HL-60/S4 (cell line): ENCODE measurements around the gene NEURL3.
"Not testable (repeated sequence)": the region's sequence is repeated elsewhere in the genome, so short reads cannot be mapped to it uniquely, and the experiment has no call there.

Source experiments
- in situ Hi-C: fragments of 300-500 bp; cut with MboI; formaldehyde crosslinking; loops from 2 replicates; pipeline ENCODE4 v1.14.3; 2022; ENCODE audit warnings: low sequenced_read_pairs

Gene NEURL3

GRCh38 chr2:96491860-96492497 is 13.2 kb downstream of the NEURL3 start:
- in situ Hi-C loops: loop anchor here (10.0 kb wide), 1 partner anchor 77 kb away; no protein-coding TSS in a partner anchor

DNA sequence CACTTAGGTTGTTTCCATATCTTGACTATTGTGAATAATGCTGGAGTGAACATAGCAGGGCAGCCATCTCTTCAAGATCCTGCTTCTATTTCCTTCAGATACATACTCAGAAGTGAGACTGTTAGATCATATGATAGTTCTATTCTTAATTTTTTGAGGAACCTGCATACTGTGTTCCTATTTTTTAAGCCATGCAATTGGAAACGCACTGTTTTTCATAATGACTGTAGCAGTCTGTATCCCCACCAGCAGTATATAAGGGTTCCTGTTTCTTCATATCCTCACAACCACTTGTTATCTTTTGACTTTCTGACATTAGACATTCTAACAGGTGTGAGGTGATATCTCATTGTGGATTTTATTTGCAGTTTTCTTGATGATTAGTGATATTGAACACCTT is 15.5 kb downstream of the NEURL3 start:
- in situ Hi-C loops: loop anchor here (10.0 kb wide), 1 partner anchor 75 kb away; no protein-coding TSS in a partner anchor

GRCh38 chr2:96489261-96489660 is 15.9 kb downstream of the NEURL3 start:
- in situ Hi-C loops: no loop called here

DNA sequence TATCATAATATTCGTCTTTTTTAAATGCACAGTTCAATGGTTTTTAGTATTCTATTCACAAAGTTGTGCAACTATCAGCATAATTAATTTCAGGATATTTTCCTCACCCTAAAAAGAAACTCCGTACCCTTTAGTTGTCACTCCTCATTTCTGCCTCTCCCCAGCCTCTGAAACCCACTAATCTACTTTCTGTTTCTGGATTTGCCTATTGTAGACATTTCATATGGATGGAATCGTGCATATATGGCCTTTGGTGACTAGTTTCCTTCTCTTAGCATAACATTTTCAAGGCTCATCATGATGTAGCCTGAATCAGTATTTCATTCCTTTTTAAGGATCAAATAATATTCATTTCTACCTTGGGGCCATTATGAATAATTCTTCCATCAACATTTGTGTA is 18.5 kb downstream of the NEURL3 start:
- in situ Hi-C loops: no loop called here

GRCh38 chr2:96485751-96486651 is 19.2 kb downstream of the NEURL3 start:
- in situ Hi-C loops: no loop called here

GRCh38 chr2:96485350-96485749 is 19.8 kb downstream of the NEURL3 start:
- in situ Hi-C loops: no loop called here

DNA sequence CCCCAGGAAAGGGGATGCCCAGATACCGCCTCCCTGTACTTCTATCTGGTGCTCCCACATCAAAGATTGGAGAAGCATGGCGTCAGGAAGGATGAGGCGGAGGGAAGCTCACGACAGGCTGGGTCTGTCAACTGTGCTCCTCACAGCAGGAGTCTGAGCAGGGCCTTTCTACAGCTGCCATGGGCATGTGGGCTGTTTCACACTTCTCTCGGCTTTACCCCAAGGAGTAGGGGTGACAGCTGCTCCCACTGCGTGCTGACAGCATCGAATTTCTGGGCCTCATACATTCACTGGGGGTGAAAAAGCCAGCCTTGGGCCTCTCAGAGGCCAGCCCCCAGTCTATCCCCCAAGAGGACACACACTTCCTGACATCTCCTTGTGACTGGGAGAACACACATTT is 21.1 kb downstream of the NEURL3 start:
- in situ Hi-C loops: no loop called here

DNA sequence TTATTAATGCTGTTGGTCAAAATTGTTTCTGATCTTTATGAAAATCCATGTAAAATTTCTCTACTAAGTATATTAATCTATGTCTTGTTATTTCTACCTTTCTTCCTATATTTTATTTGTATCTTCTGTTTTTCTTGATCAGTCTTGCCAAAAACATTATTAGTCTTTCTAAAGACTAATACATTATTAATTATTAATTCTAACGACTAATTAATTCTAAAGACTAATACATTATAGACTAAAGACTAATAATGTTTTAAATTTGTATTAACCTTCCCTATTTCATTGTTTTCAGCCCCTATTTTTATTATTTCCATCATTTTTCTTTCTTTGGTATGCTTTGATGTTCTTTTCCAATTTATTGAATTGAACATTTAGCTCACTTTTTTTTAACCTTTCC is 27.7 kb downstream of the NEURL3 start:
- in situ Hi-C loops: no loop called here

- in situ Hi-C loops: no loop called here
These were observed 33.4 kb downstream of the NEURL3 start for GRCh38 chr2:96471772-96472171.

DNA sequence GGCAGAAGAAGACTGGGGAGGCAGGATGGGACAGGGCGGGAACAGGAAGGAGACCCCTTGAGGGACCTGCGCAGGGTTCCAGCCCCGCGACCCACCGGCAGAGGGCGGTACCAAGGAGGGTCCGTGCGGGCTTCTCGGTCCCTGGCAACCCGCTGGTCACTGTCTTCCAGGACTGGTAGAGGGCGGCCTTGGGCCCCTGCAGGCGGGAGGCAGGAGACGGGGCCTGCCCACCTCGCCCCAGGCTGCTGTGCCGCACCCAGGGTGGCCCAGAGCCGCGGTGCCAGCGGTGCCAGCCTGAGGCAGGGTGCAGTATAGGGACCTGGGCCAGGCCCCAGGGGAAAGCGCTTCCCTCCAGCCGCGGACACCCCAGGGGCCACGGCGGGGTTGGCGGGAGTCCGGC is 34.5 kb downstream of the NEURL3 start:
- in situ Hi-C loops: no loop called here

GRCh38 chr2:96470109-96470508 is 35.0 kb downstream of the NEURL3 start:
- in situ Hi-C loops: no loop called here

DNA sequence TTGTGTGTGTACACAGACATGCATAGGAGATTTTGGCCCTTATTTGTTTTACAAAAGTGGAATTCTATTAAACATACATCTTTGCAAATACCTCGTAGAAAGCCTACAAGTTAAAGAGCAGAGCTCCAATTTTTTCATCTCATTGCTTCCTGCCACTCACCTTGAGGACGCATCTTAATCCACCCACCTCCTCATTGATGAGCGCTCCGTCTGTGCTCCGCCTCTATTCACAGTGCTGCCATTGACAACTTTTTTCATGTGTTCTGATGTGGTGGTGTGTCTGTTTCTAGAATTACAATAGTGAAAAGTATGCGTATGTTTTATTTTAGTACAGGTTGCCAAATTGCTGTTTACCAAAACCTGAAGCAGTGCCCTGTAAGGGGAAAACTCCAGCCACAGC is 36.3 kb downstream of the NEURL3 start:
- in situ Hi-C loops: no loop called here

DNA sequence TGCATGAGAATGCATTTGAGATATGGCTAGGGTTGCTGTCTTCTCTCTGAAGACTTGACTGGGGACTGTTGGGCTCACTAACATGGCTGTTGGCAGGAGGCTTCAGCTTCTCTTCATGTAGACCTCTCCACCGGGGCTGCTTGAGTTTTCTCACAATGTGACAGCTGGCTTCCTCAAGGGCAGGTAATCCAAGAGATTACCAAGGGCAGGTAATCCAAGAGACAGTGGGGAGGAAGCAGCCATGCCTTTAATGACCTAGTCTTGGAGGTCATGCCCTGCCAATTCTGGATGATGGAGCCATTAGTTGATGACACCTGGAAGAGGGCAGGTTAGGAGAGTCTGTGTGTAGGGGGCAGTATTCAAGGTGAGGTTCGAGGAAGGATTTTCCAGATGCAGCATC is 40.5 kb downstream of the NEURL3 start:
- in situ Hi-C loops: no loop called here

DNA sequence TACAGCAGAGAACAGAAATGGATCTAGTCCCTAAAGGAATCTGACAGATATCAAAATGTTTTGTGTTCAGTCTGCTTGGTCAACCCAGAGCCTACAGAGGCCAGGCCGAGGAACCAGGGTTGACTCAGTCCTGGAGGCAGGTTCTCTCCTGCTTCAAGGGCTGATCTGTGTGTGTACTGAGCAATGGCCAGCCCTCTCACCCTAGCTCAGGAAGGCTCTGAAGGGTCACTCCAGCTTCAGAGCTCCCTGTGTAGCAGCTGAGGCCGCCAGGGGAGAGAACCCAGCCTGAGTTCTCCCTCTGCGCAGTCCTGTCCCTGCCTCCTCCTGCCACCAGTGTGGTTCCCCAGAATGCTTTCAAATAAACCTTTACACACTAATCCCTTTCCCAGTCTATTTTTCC is 41.1 kb downstream of the NEURL3 start:
- in situ Hi-C loops: no loop called here

DNA sequence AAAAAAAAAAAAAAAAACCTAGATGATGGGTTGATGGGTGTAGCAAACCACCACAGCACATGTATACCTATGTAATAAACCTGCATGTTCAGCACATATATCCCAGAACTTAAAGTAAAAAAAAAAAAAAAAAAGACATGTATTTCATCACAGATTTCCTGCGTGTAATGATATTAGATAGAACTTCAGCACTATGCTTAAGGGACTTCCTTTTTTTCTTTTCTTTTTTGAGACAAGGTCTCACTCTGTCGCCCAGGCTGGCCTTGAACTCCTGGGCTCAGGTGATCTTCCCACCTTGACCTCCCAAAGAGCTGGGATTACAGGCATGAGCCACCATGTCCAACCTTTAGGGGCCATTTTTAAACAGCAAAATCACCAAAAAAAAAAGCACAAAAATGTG is 42.0 kb downstream of the NEURL3 start:
- in situ Hi-C loops: no loop called here

- in situ Hi-C loops: not testable (repeated sequence)
These were observed 43.5 kb downstream of the NEURL3 start for GRCh38 chr2:96461616-96462015.

DNA sequence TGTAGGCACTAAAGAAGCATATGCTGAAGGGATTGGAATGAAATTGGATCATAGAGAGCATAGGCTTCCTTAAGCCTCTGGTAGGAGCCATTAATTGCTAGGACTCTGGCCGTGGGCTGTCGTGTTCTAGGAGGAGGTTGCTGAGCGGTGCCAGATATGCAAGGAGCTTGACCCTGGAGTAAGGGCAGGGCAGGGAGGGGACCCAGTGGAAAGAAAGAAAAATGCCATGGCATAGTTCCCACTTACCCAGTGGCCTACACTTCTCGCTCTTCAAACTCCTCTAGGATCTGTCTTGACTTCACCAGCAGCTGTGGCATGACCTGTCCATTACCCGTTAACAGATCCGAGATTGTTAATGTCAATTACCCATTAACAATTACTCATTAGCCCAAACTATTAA is 53.1 kb downstream of the NEURL3 start:
- in situ Hi-C loops: no loop called here

DNA sequence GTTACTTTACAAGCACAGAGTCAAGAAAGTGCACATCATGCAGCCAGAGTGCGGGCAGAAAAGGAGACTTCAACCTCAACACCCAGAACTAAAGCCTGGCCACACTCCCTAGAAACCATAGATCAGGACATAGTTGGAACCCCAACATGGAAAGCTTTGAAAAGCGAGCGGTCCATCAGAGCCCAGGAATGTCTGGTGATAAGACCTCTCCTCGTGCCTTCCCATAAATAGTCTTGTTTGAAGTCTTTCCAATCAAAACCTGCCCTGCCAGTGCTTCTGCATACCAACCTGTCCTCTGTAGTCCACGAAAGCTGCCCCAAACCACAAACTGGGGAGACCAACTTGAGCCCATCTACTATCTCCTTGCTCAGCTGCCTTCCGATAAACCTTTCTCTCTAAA is 55.5 kb downstream of the NEURL3 start:
- in situ Hi-C loops: no loop called here

DNA sequence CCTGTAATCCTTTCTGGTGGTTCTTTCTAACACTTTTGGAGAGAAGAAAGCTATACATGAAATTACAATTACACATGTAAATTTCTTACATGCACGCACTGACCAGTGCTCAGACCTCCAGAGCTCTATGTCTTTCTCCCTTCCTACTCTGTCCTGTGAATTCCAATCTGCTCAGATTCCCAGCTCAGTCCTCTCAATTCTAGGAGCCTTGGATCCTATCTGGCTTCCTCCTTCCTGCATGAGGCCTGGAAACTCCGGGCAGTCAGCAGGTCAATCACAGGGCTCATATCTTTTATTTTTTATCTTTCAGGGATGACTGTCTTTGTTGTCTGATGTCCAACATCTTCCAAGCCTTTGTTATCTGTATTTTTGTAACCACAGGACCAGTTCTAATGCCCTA is 56.0 kb downstream of the NEURL3 start:
- in situ Hi-C loops: no loop called here

- in situ Hi-C loops: no loop called here
These were observed 57.4 kb downstream of the NEURL3 start for GRCh38 chr2:96447726-96448125.
